ENCODE data around the gene ZNF750.
A peak's percentile ranks its signal among the peaks of the same experiment; 100 is the strongest.

ZNF750 gene

DNA sequence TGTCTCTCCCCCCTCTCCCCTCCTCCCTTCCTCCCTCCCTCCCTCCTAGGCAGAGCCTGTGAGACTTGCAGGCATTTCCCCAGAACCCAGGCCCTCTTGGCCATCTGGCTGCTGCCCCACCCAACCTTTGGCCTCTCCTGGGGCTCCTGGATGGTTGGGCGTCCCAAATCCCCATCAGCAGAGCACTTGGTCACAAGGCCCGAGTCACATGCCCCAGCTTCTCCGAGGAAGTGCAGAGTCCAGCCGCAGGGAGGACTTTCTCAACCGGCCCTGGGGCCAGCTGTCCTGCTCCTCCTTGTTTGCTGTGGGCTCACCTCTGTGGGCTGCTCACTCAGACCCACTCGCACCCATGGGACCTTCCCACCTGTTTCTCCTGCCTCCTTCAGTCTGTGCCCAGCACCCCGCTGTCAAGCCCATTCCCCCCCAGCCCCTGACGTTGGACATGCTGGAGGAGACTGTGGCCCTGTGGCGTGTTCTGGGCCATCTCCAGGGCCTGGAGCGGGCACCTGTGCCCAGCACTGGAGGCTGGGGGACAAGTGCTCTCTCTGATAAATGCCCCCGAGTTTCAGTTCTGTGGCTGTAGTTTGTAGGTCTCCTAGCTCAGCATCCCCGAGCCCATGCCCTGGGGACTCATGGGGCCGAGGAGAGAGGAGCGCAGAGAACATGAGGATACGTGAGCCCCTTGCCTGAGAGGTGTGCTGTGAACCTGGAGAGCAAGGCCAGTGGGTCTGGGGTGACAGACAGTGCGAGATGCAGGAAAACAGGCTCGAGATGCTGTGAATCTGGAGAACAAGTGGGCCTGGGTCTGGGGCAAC is 42.3 kb upstream of the ZNF750 start:
- no peak for FAIRE-seq

DNA sequence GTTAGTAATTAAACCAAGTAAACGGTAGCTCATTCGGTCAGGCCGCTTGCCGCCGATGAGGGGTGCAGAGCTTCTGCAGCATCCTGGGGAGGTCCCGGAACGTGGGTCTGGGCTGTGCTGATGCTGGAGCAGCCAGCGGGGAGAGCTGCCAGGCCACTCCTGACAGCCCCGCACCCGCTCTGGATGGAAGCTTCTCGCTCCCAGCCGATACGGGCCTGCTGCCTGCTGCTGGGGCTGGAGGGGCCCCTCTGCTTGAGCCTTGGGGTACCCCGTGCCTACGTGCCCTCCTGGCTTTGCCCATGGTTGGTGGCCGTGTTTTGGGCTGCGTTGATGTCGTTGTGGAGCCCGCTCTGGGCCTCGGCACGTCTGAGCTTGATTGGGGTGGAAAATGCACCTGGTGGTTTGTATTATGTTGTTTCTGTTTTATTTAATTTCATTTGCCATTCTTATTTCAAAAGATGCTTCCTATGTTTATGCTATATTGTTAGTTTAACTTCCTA is 41.6 kb upstream of the ZNF750 start:
- FAIRE-seq (no peak), DNase-seq (ENCODE audit: insufficient read length, low spot score) (no peak)
- no peak for TF ChIP-seq POLR2AphosphoS5 (IDR thresholded peaks at IDR 0.05; ENCODE audit: low read depth, low read length)
- TF ChIP-seq TAF1 (IDR thresholded peaks at IDR 0.05; ENCODE audit: low read depth, low read length), result no peak
- TF ChIP-seq PAX5 (IDR thresholded peaks at IDR 0.05; ENCODE audit: insufficient read depth, low read length, severe bottlenecking), result no peak
- no peak for TF ChIP-seq POU2F2 (IDR thresholded peaks at IDR 0.05; ENCODE audit: low read depth, low read length)
- TF ChIP-seq POLR2A (IDR thresholded peaks at IDR 0.05; ENCODE audit: low read depth, low read length), result no peak
- TF ChIP-seq SPI1 (IDR thresholded peaks at IDR 0.05; ENCODE audit: low read depth, low read length), result no peak

More for the DNA sequence above, 42.3 kb upstream of the ZNF750 start:
- DNase-seq (ENCODE audit: insufficient read length, low spot score), result no peak
- no peak for TF ChIP-seq SPI1 (IDR thresholded peaks at IDR 0.05; ENCODE audit: low read depth, low read length)

DNA sequence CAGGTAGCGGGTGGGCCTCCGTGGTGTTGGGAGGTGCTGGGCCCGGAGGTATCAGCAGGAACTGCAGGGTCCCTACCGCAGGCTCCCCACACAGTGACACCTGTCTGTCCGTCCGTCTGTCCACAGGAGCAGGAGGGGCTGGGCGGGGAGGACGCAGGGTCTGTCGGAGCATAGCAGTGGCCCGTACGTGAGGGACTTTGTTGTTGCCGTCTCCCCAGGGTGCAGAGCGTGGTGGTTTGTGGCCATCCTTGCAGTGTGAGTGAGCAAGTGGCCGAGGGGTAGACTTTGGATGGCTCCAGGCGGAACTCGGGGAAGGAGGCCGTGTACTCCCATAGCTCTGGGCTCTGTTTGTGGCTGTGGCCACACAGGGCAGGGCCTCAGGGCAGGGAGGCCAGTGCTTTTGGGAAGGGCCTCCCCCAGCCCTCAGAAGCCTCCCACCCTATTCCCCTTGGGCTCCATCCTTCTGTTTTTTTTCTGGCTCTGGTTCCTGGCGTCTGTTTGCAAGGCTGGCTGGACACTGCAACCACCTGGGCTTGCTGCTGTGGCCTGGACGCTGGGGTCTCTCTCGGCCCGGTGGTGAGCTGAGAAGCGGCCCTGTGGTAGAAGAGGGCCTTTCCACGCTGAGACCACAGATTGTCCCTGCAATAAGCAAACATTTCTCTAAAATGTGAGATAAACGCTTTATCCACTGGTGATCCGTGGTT is 41.0 kb upstream of the ZNF750 start:
- no peak for FAIRE-seq
- DNase-seq (ENCODE audit: insufficient read length, low spot score), result no peak
- no peak for TF ChIP-seq POU2F2 (IDR thresholded peaks at IDR 0.05; ENCODE audit: low read depth, low read length)
- no peak for TF ChIP-seq SPI1 (IDR thresholded peaks at IDR 0.05; ENCODE audit: low read depth, low read length)
- TF ChIP-seq POLR2AphosphoS5 (IDR thresholded peaks at IDR 0.05; ENCODE audit: low read depth, low read length), result no peak
- no peak for TF ChIP-seq POLR2A (IDR thresholded peaks at IDR 0.05; ENCODE audit: low read depth, low read length)
- TF ChIP-seq PAX5 (IDR thresholded peaks at IDR 0.05; ENCODE audit: insufficient read depth, low read length, severe bottlenecking), result no peak

DNA sequence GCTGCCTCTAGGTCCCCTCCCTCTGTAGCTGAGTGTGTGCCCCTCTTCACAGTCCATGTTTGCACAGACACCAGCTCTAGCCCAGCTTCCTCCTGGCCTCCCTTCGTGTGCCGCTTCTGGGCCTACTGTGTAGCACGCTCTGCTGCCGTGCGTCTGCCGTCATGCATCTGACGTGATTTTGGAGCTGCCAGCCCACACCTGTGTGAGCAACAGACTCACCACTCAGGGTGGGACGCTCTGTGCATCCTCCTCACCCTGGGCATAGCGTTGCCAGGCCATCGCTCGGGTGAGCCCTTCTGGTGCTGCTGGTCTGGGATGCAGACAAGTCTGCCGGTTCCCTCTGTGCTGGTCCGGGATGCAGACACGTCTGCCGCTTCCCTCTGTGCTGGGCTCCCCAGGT is 39.4 kb upstream of the ZNF750 start:
- DNase-seq (ENCODE audit: insufficient read length, low spot score) (no peak), FAIRE-seq (no peak)
- TF ChIP-seq POLR2A (IDR thresholded peaks at IDR 0.05; ENCODE audit: low read depth, low read length) (no peak), SPI1 (IDR thresholded peaks at IDR 0.05; ENCODE audit: low read depth, low read length) (no peak), POU2F2 (IDR thresholded peaks at IDR 0.05; ENCODE audit: low read depth, low read length) (no peak), PAX5 (IDR thresholded peaks at IDR 0.05; ENCODE audit: insufficient read depth, low read length, severe bottlenecking) (no peak), TAF1 (IDR thresholded peaks at IDR 0.05; ENCODE audit: low read depth, low read length) (no peak), POLR2AphosphoS5 (IDR thresholded peaks at IDR 0.05; ENCODE audit: low read depth, low read length) (no peak)

DNA sequence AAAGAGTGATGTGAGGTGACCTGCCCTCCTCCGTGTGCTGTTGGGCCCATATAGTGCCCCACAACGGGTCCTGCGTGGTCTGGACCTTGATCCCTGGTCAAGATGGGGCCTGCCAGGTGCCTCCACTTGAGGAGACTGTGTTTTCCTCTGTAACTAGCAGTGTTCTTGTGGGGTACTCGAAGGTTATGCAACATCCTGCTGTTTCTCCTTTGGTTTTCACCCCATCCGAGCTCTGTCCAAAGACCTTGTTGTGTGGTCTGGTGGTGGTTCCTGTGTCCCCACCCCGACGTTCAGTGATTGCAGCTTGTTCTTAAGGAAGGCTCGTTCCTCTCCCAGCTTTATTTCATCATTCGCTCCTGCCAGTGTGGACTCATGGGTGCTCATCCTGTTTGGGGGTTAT is 38.7 kb upstream of the ZNF750 start:
- no peak for DNase-seq (ENCODE audit: insufficient read length, low spot score)
- peak; percentile 9 for FAIRE-seq
- no peak for TF ChIP-seq POLR2A (IDR thresholded peaks at IDR 0.05; ENCODE audit: low read depth, low read length)
- no peak for TF ChIP-seq POU2F2 (IDR thresholded peaks at IDR 0.05; ENCODE audit: low read depth, low read length)
- TF ChIP-seq TAF1 (IDR thresholded peaks at IDR 0.05; ENCODE audit: low read depth, low read length), result no peak
- no peak for TF ChIP-seq SPI1 (IDR thresholded peaks at IDR 0.05; ENCODE audit: low read depth, low read length)
- no peak for TF ChIP-seq PAX5 (IDR thresholded peaks at IDR 0.05; ENCODE audit: insufficient read depth, low read length, severe bottlenecking)
- no peak for TF ChIP-seq POLR2AphosphoS5 (IDR thresholded peaks at IDR 0.05; ENCODE audit: low read depth, low read length)

DNA sequence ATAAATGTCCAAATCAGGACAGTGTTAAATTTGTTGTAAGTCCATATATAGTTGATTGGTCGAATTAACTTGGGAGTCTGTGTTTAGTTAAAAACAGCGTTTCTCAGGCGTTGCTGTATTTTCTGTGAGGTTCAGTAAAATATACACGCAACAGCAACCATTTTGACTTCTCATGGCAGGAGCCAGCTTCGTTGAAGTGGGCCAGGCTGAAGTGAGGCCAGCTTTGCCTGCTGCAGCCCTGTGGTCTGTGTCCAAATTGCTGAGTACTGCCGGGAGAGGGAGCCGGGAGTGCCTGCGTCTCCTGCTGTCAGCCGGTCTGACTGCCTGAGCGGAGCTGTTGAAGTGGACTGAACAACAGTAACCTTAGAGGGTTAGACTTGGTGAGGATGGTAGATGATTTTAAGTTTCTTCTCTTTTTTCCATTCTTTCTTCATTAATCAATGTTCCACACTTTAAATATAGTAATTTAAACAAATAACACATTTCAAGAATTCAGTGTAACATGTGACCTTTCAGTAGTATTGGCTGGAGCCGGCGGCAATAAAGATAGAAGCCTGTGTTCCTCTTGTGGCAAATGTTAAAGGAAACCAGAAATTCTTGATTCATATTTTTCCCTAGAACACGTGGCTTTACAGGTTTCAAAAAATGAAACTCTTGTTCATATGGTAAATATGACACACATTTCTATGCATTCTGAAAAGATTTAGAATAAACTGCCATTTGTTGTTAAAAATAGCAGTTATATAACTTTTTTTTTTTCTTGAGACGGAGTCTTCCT is 37.0 kb upstream of the ZNF750 start:
- DNase-seq (ENCODE audit: insufficient read length, low spot score), result no peak
- peak; percentile 75 for FAIRE-seq
- TF ChIP-seq PAX5 (IDR thresholded peaks at IDR 0.05; ENCODE audit: insufficient read depth, low read length, severe bottlenecking) (no peak), POLR2A (IDR thresholded peaks at IDR 0.05; ENCODE audit: low read depth, low read length) (no peak)

DNA sequence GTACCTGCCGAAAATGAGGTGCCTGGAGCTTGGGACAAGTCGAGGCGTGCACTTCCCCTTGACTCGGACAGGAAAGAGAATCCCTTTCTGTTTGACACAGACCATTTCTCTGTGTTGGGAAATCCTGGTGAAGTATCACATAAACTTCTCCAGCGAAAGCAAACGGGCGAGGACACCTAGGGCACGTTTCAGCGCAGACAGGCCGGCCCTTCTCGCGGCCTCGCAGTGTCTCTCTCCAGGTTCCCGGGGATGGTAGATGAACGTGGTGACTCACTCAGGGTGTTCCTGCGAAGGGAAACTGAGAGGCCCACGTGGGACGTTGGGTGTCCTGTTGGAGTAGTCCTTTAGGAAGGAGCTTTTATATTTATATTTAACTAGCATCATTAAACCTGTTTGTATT is 36.3 kb upstream of the ZNF750 start:
- TF ChIP-seq POLR2AphosphoS5 (IDR thresholded peaks at IDR 0.05; ENCODE audit: low read depth, low read length), result no peak
- TF ChIP-seq PAX5 (IDR thresholded peaks at IDR 0.05; ENCODE audit: insufficient read depth, low read length, severe bottlenecking), result no peak
- no peak for TF ChIP-seq POLR2A (IDR thresholded peaks at IDR 0.05; ENCODE audit: low read depth, low read length)
- no peak for TF ChIP-seq TAF1 (IDR thresholded peaks at IDR 0.05; ENCODE audit: low read depth, low read length)
- TF ChIP-seq SPI1 (IDR thresholded peaks at IDR 0.05; ENCODE audit: low read depth, low read length), result no peak
- no peak for TF ChIP-seq POU2F2 (IDR thresholded peaks at IDR 0.05; ENCODE audit: low read depth, low read length)
- DNase-seq (ENCODE audit: insufficient read length, low spot score) (no peak), FAIRE-seq (no peak)

DNA sequence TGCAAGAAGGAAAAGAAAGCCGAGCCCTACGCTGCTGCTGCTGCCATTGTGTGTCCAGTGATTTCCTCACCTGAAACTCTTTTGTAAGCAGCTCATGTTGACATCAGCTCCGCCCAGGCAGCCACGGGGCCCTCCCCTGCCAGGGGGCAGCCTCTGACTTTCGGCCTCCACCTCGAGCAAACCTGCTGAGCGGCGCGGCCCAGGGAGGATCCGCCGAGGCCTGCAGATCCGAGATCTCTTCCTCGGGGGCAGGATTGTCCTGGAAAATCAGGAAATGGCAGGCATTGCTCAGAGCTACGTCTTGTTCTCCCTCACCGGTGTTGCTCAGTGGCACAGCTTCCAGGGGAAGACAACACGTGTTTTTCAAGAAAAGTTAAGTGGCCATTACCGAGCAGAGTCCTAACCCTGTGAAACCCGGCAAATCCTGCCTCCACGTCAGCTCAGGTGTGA is 35.6 kb upstream of the ZNF750 start:
- FAIRE-seq, result no peak
- TF ChIP-seq TAF1 (IDR thresholded peaks at IDR 0.05; ENCODE audit: low read depth, low read length), result no peak
- TF ChIP-seq POLR2AphosphoS5 (IDR thresholded peaks at IDR 0.05; ENCODE audit: low read depth, low read length), result no peak
- TF ChIP-seq POU2F2 (IDR thresholded peaks at IDR 0.05; ENCODE audit: low read depth, low read length), result no peak
- TF ChIP-seq PAX5 (IDR thresholded peaks at IDR 0.05; ENCODE audit: insufficient read depth, low read length, severe bottlenecking), result no peak
- TF ChIP-seq SPI1 (IDR thresholded peaks at IDR 0.05; ENCODE audit: low read depth, low read length), result no peak
- TF ChIP-seq POLR2A (IDR thresholded peaks at IDR 0.05; ENCODE audit: low read depth, low read length), result no peak
- DNase-seq (ENCODE audit: insufficient read length, low spot score), result no peak

Data from GM12891 (cell line).